NCI-H2227 (cell line): ENCODE data around the gene TIMM13.
"Not testable (repeated sequence)": the region's sequence is repeated elsewhere in the genome, so short reads cannot be mapped to it uniquely, and the experiment has no call there.

Experiments
- DNase-seq: peaks from one replicate; lab custom pipeline; 2025; ENCODE audit not compliant: unreplicated experiment; lab: John Stamatoyannopoulos, UW

The TIMM13 gene

DNA sequence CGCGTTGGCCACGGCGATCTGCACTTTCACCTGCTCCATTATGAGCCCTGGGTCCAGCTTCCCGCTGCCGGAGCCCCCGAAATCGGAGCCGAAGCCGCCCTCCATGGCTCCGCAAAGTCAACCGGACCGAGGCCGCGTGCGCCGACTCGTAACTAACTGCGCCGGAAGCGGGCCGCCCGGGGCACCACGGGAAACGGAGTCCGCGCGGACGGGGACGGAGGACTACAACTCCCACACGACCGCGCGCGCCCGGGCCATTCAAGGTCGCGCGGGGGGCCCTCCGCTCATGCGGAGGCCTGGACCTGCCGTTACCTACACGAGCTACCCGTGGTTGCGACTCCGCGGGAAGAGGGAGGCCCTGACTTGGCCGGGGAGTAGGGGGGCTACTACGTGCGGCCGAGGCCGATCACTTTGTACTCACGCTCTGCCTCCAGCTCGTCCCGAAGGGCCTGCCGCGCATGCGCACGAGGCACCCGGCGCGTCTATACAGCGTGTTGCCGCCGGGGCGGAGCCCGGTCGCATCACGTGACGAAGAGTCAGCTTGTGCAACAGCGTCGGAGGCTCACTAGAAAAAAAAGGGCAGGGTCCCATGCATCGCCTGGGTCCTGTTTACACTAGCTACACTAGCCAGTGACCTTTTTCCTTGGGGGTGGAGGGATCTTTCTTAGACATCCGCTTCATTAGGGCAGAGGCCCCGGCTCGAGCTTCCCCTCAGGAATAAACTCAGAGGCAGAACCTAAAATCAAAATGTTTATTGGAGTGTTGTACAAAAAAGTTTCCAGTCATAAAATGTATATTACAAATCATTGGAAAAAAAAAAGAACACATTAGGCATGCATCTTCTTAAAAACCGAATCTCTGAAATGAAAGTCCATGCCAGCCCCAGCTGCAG is at the start of gene TIMM13:
TIMM13 (minus strand) TSS at position 158 of the 892 bp plus-strand sequence; CDS start at position 105, 53 bp downstream.
- DNase-seq: peak; percentile 96

DNA sequence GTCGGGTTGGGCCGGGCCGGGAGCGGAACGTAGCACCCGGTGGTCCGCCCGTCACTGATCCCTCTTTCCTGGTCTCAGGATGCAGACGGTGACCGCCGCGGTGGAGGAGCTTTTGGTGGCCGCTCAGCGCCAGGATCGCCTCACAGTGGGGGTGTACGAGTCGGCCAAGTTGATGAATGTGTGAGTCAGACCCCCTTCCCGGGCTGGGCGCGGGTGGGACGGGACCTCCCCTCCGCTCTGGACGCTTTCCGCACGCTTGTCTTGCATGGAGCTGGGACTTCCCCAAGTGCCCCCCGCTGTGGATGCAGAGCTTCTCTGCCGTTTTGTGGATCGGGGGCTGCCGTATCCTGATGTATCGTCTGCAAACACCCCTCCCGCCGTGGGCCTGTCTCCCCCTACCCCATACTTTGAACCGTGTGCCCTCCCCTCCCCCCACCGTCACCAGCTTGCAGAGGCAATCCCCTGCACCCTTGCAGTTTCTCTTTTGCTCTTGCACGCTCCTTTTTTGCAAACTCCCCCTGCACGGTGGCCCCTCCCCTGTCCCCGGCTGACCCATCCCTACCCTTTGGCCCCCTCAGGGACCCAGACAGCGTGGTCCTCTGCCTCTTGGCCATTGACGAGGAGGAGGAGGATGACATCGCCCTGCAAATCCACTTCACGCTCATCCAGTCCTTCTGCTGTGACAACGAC is 49.2 kb upstream of the TIMM13 start:
- DNase-seq: peak; percentile 27

DNA sequence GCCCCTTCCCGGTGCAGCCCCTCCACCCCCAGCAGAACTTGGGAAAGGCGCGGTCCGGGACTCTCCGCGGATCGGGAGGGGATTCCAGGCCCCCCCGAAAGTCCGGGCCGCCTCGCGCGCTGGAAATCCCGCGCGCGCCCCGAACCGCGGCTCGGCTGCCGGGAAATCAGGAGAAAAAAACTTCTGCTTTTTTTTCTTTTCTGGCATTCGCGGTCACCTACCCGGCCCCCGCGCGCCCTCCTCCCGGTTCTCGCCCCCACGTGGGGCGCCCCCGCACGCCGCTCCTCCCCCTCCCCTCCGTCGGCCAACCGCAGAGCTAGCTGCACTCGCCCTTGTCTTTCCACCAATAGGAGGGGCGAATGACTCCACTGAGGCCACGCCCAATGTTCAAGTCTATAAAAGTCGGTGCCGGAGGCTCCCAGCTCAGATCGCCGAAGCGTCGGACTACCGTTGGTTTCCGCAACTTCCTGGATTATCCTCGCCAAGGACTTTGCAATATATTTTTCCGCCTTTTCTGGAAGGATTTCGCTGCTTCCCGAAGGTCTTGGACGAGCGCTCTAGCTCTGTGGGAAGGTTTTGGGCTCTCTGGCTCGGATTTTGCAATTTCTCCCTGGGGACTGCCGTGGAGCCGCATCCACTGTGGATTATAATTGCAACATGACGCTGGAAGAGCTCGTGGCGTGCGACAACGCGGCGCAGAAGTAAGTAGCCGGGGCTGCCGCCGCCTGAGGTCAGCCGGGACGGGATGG is 48.5 kb upstream of the TIMM13 start, which contains the start of gene GADD45B:
GADD45B (plus strand) TSS at position 426 of the 749 bp plus-strand sequence; CDS start at position 658, 232 bp downstream.
- DNase-seq: peak; percentile 96

DNA sequence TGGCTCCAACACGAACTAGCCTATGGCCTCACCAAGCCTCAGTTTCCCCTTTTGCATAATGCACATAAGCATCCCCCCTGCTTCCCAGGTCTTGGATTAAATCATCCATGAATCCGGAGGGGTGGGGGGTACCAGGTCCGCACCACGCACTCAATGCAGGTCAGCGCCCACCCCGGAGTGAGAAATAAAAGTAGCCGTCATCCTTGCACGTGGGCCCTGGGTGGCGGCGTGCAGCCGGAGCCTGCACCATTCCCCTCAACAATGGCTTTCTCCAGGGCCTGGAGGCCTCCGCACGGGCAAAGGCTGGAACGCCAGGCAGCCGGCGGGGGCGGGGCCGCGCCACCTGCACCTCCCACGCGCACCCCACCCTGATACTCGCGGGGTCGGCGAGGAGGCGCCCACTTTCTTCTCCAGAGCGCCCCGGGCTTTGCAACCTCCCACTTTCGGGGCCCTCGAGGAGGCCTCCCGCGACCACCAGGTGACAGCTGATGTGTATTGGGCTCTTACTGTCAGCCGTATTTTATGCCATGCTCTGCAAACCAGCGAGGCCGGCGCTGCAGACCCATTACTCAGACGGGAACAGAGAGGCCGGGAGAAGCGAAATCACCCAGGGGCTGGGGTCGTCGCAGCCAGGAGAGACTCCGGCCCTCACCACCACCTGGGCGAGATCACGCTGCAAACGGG is 47.8 kb upstream of the TIMM13 start:
- no peak for DNase-seq

DNA sequence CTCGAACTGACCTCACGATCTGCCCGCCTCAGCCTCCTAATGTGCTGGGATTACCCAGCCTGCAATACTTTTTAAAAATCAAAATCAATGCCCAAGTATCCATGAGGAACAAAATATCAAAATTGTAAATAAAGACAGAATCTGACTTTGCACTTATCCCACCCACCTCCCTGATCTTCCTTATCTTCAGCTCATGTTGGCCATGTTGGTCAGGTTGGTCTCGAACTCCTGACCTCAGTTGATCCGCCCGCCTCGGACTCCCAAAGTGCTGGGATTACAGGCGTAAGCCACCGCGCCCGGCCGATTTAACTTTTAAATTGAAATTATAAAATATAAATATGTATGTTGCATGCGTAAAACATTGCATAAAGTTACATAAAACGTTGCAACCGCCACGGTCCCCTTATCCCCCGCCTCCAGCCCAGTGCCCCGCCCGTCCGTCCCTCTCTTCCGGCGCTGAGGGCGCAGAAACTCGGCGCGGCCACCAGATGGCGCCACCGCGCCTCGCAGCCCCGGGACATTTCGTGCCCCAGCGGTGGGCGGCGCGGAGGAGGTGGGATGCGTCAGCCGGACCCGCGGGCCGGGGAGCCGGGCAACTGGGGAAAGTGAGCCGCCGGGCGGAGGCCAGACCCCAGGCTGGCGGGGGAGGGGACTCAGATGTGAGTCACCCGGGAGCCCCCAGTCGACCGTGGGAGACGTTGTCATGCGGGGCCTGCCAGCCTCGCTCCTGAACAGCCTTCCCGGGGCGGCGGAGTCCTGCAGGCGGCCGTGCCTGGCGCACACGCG is 47.0 kb upstream of the TIMM13 start:
- peak; percentile 88 for DNase-seq

DNA sequence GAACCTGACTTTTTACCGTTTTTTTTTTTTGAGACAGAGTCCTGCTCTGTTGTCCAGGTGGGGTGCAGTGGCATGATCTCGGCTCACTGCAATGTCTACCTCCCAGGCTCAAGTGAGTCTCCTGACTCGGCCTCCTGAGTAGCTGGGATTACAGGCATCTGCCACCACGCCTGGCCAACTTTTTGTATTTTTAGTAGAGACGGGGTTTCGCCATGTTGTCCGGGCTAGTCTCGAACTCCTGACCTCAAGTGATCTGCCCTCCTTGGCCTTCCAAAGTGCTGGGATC is 42.5 kb upstream of the TIMM13 start:
- DNase-seq: not testable (repeated sequence)

DNA sequence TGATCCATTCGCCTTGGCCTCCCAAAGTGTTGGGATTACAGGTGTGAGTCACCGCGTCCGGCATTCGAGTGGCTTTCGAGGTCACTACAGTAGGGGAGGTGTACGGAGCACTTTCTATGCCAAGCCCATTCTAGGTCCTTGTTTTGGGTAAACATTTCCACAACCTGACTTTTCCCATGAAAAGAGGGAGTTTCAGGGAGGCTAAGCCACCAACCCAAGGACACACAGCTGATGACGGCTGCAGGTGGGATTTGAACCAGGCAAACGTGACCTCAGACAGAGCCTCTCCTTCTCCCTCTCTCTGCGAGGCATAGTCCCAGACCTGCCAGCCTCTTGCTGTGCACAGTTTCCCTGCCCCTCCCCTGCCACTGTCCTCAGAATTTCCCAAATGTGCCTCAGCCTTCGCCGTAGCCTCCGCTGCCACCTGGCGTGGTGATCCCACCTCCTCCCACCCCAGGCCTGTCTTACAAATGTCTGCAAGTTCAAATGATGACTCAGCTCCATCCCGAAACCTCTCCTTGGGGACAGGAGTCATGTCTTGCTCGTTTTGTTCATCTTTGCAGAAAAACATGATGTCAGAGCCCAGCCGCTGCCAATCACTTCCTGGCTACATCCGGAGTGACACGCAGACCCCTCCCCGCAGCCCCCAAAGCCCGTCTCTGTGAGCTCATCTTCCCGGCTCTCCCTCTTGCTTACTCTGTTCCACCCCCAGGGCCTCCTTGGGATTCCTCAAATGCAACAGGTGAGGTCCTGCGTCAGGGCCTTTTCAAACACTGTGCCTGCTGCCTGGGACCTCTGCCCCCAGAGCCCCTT is 41.9 kb upstream of the TIMM13 start:
- DNase-seq: no peak

DNA sequence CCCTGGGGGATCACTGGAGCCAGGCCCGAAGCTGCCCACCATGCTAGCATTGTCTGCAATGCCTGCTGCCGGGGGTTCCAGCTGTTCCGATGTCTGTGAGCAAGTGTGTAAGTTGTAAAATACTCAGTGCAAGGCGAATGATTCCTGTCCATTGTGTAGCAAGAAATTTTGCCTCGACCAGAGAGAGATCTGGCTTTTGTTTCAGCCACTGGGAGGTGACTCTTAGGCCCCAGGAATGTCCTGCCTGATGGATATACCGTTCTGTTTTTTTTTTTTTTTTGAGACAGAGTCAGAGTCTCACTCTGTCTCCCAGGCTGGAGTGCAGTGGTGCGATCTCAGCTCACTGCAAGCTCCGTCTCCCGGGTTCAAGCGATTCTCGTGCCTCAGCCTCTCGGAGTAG is 41.2 kb upstream of the TIMM13 start:
- no peak for DNase-seq

DNA sequence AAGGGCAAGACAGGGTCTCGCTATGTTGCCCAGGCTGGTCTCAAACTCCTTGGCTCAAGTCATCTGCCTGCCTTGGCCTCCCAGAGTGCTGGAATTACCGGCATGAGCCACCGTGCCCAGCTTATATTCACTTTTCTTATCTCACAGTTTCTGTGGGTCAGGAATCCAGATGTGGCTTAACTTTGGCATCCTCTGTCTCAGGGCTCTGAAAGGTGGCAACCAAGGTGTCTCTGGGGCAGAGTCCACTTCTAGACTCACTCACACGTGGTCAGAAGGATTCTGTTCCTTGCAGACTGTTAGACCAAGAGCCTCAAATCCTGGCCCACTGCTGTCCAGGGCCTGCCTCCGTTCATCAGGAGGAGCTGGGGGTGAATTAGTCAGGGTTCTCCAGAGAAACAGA is 37.0 kb upstream of the TIMM13 start:
- DNase-seq: no peak

DNA sequence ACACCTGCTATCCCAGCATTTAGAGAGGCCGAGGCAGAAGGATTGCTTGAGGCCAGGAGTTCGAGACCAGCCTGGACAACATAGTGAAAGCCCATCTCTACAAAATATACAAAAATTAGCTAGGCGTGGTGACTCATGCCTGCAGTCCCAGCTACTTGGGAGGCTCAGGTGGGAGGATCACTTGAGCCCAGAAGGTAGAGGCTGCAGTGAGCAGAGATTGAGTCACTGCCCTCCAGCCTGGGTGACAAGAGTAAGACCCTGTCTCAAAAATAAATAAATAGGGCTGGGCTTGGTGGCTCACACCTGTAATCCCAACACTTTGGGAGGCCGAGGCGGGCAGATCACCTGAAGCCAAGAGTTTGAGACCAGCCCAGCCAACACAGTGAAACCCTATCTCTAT is 36.3 kb upstream of the TIMM13 start:
- not testable (repeated sequence) for DNase-seq

DNA sequence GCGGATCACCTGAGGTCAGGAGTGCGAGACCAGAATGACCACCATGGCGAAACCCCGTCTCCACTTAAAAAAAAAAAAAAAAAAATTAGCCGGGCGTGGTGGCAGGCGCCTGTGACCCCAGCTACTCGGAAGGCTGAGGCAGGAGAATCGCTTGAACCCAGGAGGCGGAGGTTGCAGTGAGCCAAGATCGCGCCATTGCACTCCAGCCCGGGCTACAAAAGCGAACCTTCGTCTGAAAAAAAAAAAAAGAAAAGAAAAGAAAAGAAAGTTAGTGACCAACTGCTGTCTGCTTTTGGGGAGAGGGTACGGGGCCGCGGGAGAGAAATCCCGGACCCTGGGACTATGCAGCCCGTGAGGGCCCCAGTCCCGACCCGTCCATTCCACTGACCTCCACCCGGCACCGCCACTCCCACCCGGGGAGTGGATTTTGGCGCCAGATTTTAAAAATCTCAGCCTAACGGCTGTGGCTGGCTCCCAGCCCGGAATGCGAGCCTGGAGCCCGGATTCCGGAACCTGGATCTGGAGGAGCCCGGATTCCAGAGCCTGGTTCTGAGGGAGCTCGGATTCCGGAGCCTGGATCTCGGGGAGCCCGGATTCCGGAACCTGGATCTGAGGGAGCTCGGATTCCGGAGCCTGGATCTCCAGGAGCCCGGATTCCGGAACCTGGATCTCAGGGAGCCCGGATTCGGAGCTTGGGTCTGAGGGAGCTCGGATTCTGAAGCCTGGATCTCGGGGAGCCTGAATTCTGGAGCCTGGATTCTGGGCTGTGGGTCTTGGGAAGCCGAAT is 35.4 kb upstream of the TIMM13 start:
- DNase-seq: peak; percentile 95

DNA sequence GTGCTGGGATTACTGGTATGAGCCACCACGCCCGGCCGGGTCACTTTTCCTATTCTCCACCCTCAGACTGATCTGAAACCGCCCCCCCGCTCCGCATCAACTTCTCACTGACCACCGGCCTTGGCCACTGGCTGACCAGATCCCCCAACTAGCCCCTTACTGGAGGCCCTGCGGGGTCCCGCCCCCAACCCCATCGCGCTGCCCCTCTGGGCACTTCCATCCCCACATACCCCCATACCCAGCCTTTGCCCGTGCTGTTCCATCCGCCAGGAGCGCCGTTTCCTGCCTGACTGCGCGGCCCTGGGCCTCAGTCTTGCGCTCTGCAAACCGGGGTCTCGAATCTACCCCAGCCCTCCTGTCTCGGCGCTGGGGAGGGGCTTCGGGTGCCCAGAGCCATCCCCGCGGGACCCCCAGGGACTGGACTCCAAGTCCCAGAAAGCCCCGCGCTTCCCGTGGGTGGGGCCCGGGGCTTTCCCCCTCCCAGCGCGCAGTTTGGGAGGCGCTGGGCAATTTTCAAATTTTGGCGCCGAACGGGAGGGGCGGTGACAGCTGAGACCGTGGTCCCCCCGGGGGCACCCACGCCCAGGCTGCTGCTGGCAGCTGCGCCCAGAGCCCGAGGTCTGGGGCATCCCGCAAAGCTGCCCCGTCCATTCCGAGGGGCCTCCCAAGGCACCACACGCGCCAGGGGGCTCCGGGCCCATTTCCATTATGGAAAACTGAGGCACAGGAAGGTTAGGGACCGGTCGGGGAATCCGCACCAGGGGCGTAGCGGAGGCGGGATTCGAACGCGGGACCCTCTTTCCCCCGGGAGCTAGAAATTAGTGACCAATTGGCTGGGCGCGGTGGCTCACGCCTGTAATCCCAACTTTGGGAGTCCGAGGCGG is 34.6 kb upstream of the TIMM13 start:
- DNase-seq: peak; percentile 89

DNA sequence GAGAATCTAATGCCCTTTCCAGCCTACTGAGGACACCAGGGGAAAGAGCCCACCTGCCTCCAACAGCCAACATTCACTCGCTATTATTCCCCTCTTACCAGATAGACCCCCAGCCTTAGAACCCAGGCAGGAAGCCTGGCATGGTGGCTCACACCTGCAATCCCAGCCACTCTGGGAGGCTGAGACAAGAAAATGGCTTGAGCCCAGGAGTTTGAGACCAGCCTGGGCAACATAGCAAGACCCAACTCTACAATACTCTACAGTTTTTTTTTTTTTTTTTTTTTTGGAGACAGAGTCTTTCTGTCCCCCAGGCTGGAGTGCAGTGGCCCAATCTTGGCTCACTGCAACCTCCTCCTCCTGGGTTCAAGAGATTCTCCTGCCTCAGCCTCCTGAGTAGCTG is 32.9 kb upstream of the TIMM13 start:
- no peak for DNase-seq

DNA sequence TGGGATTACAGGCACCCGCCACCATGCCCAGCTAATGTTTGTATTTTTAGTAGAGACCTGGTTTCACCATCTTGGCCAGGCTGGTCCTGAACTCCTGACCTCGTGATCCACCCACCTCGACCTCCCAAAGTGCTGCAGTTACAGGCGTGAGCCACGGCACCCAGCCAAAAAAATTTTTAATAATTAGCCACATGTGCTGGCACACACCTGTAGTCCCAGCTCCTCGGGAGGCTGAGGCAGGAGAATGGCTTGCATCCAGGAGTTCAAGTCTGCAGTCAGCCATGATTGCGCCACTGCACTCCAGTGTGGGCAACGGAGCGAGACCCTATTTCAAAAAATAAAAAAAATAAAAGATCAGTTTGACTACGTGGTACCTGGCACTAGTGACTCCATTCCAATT is 31.4 kb upstream of the TIMM13 start:
- DNase-seq: not testable (repeated sequence)

DNA sequence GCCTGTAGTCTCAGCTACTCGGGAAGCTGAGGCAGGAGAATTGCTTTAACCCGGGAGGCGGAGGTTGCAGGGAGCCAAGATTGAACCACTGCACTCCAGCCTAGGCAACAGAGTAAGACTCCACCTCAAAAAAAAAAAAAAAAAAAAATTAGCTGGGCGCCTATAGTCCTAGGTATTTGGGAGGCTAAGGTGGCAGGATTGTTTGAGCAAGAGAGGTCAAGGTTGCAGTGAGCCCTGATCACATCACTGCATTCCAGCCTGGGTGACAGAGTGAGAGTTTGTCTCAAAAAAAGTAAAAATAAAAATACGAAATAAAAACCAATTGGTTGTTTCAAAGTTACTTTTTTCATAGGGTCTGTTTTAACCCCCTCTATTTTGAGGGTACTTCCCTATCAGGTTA is 30.7 kb upstream of the TIMM13 start:
- no peak for DNase-seq

DNA sequence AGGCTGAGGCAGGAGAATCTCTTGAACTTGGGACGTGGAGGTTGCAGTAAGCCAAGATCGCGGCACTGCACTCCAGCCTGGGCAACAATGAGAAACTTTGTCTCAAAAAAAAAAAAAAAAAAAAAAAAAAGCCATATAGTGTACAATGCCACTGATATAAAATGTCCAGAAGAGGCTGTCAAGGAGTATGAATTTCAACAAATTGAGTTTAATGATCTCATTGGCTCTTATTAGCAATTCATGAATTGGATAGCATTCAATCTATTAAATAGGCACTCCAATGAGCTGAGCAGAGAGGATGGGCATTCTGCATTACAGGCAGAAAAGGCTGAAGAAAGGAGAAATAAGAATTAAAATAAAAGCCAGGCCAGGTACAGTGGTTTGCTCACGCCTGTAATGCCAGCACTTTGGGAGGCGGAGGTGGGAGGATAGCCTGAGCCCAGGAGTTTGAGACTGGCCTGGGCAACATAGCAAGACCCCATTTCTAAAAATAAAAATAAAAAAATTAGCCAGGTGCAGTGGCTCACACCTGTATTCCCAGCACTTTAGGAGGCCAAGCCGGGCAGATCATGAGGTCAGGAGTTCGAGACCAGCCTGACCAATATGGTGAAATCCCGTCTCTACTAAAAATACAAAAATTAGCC is 30.1 kb upstream of the TIMM13 start:
- DNase-seq: no peak
